HCT116 (cell line): ENCODE measurements around the gene KRT77. TPM values are rescaled to one million over a fixed set of nuclear protein-coding genes. Genes with fewer than 3 reads are reported as not detected.

Experiments used
- ATAC-seq: fragments of 200-7000 bp; cut with Tn5 transposase; 2 replicates; pipeline ENCODE4 v1.9.1; 2020; ENCODE audit warnings: mild to moderate bottlenecking, moderate library complexity
- BruUV-seq: library from RNA; stranded (reverse); fragments of 400-500 nt; replicated peaks from 2 replicates; lab custom pipeline; 2021; lab: Mats Ljungman, UMichigan
- CTCF ChIA-PET: fragments of 300-600 bp; sonication (Branson Sonifier 250); formaldehyde crosslinking; loops from one replicate; lab custom pipeline; 2021; ENCODE audit warnings: antibody characterized with exemption; lab: Charles Lee
- POLR2A ChIA-PET: fragments of 300-600, 350-600 bp; sonication (Branson Sonifier 250); formaldehyde crosslinking; loops from one replicate; lab custom pipeline; 2021; ENCODE audit warnings: antibody characterized with exemption; lab: Charles Lee
- RAD21 ChIA-PET, 2 experiments: fragments of 300-600 bp; sonication (Branson Sonifier 250); formaldehyde crosslinking; loops; one replicate each; lab custom pipeline; 2023; ENCODE audit warnings: low total read pairs in 2 of 2; ENCODE audit not compliant: uncharacterized antibody in 2 of 2, unreplicated experiment in 2 of 2, low non-redundant PET in 1 of 2; lab: Charles Lee
- DNase-seq: peaks from one replicate; pipeline ENCODE4 v3.0.0-alpha.2; 2010; ENCODE audit warnings: low read depth, low spot score
- H2AFZ ChIP-seq: fragments of 200-600 bp; shearing (Covaris generic), sonication (generic); 2 replicates; pipeline ENCODE4 v1.6.1; 2017; ENCODE audit warnings: low read depth, mixed run types, mixed read lengths, antibody characterized with exemption, low read length; ENCODE audit not compliant: poor library complexity, severe bottlenecking
- H3K27ac ChIP-seq: 2 replicates; pipeline ENCODE4 v1.5.1; 2012; ENCODE audit warnings: low read depth, low read length
- H3K27me3 ChIP-seq: fragments of 200-600 bp; sonication (generic); 2 replicates; pipeline ENCODE4 v1.6.1; 2016; ENCODE audit warnings: mixed run types, low read length, mixed read lengths; ENCODE audit not compliant: insufficient read depth
- H3K36me3 ChIP-seq, 2 experiments: fragments of 200-500 bp in 1 of 2; fragments of 200-600 bp in 1 of 2; sonication (Bioruptor generic) in 1 of 2; sonication (generic) in 1 of 2; 2 replicates each; pipeline versions ENCODE4 v1.5.1 to v1.6.1; 2014 to 2016; ENCODE audit warnings: low read length in 2 of 2, inconsistent platforms in 1 of 2, mixed read lengths in 1 of 2, mixed run types in 1 of 2; ENCODE audit not compliant: insufficient read depth in 2 of 2, control insufficient read depth in 1 of 2
- H3K4me1 ChIP-seq, 2 experiments: fragments of 200-600 bp in 1 of 2; sonication (generic) in 1 of 2; 2 replicates each; pipeline versions ENCODE4 v1.5.1 to v1.6.1; 2012 to 2017; ENCODE audit warnings: low read length in 2 of 2, inconsistent platforms in 1 of 2, mild to moderate bottlenecking in 1 of 2, mixed read lengths in 1 of 2, mixed run types in 1 of 2, moderate library complexity in 1 of 2; ENCODE audit not compliant: insufficient read depth in 2 of 2, control insufficient read depth in 1 of 2
- H3K4me2 ChIP-seq: fragments of 200-600 bp; sonication (generic); 2 replicates; pipeline ENCODE4 v1.6.1; 2017; ENCODE audit warnings: mixed run types, low read length, mixed read lengths
- H3K4me3 ChIP-seq, 2 experiments: fragments of 200-600 bp in 1 of 2; sonication (generic) in 1 of 2; replicated peaks in 1 of 2; 2 replicates each; pipeline ENCODE4 v1.5.1; 2011 to 2016; ENCODE audit warnings: low read length in 2 of 2, control low read depth in 1 of 2, low read depth in 1 of 2, mild to moderate bottlenecking in 1 of 2, mixed read lengths in 1 of 2, mixed run types in 1 of 2
- H3K79me2 ChIP-seq: fragments of 200-600 bp; sonication (generic); 2 replicates; pipeline ENCODE4 v1.6.1; 2017; ENCODE audit warnings: mild to moderate bottlenecking, mixed run types, low read length, moderate library complexity, mixed read lengths; ENCODE audit not compliant: insufficient read depth
- H3K9ac ChIP-seq: fragments of 200-600 bp; sonication (generic); 2 replicates; pipeline ENCODE4 v1.6.1; 2016; ENCODE audit warnings: low read length, mixed read lengths
- H3K9me2 ChIP-seq: fragments of 200-600 bp; sonication (generic), shearing (Covaris generic); 2 replicates; pipeline ENCODE4 v1.6.1; 2017; ENCODE audit warnings: mixed run types, mild to moderate bottlenecking, moderate library complexity; ENCODE audit not compliant: insufficient read depth
- H3K9me3 ChIP-seq, 2 experiments: fragments of 200-500 bp in 1 of 2; fragments of 200-600 bp in 1 of 2; sonication (Bioruptor generic) in 1 of 2; sonication (generic) in 1 of 2; 2 replicates each; pipeline ENCODE4 v1.6.1; 2014 to 2017; ENCODE audit warnings: low read length in 2 of 2, mixed read lengths in 2 of 2, inconsistent platforms in 1 of 2, low read depth in 1 of 2, mild to moderate bottlenecking in 1 of 2, mixed run types in 1 of 2, moderate library complexity in 1 of 2; ENCODE audit not compliant: control insufficient read depth in 1 of 2, insufficient read depth in 1 of 2
- H4K20me1 ChIP-seq: fragments of 200-600 bp; sonication (generic), shearing (Covaris generic); 2 replicates; pipeline ENCODE4 v1.6.1; 2017; ENCODE audit warnings: mixed run types, mild to moderate bottlenecking, moderate library complexity; ENCODE audit not compliant: insufficient read depth
- CBX3 ChIP-seq: IDR thresholded peaks from 2 replicates; pipeline ENCODE4 v1.6.1; 2012; ENCODE audit warnings: low read depth
- CTCF ChIP-seq, 3 experiments: fragments of 200-600 bp in 1 of 3; sonication (generic) in 1 of 3; IDR thresholded peaks in 2 of 3; conservative IDR thresholded peaks in 1 of 3; 2 replicates each; pipeline ENCODE4 v1.5.1; 2012 to 2017; ENCODE audit warnings: low read depth in 2 of 3, low read length in 2 of 3, antibody characterized with exemption in 1 of 3, borderline replicate concordance in 1 of 3, control low read depth in 1 of 3, mild to moderate bottlenecking in 1 of 3, mixed read lengths in 1 of 3, mixed run types in 1 of 3, moderate library complexity in 1 of 3; ENCODE audit not compliant: insufficient read depth in 1 of 3
- EGR1 ChIP-seq: IDR thresholded peaks from 2 replicates; pipeline ENCODE4 v1.6.1; 2012; ENCODE audit warnings: low read depth
- ELF1 ChIP-seq: IDR thresholded peaks from 2 replicates; pipeline ENCODE4 v1.6.1; 2012; ENCODE audit warnings: low read depth, borderline replicate concordance
- FOSL1 ChIP-seq: IDR thresholded peaks from 2 replicates; pipeline ENCODE4 v1.6.1; 2012; ENCODE audit warnings: low read depth
- MAX ChIP-seq: IDR thresholded peaks from 2 replicates; pipeline ENCODE4 v1.6.1; 2012
- POLR2A ChIP-seq: IDR thresholded peaks from 2 replicates; pipeline ENCODE4 v1.7.0; 2011; ENCODE audit warnings: borderline replicate concordance; ENCODE audit not compliant: insufficient read depth, insufficient read length; ENCODE audit errors: extremely low read depth
- POLR2AphosphoS5 ChIP-seq: IDR thresholded peaks from 2 replicates; pipeline ENCODE4 v1.6.1; 2011; ENCODE audit warnings: mild to moderate bottlenecking, low read depth, low read length, moderate library complexity
- TCF7L2 ChIP-seq: IDR thresholded peaks from 2 replicates; pipeline ENCODE4 v1.7.0; 2011; ENCODE audit warnings: borderline replicate concordance, inconsistent platforms; ENCODE audit not compliant: insufficient read depth, insufficient read length; ENCODE audit errors: extremely low read depth
- YY1 ChIP-seq: IDR thresholded peaks from 2 replicates; pipeline ENCODE4 v1.6.1; 2011; ENCODE audit warnings: low read length, low read depth, moderate library complexity, mild to moderate bottlenecking; ENCODE audit not compliant: insufficient replicate concordance; ENCODE audit errors: extremely low read depth
- ZFX ChIP-seq: fragments of 450-650 bp; IDR thresholded peaks from 2 replicates; pipeline ENCODE4 v1.6.1; 2017
- ZNF274 ChIP-seq: fragments of 200-500 bp; sonication (Bioruptor generic); IDR thresholded peaks from 2 replicates; pipeline ENCODE4 v1.6.1; 2014; ENCODE audit warnings: mild to moderate bottlenecking, low read depth, low read length, inconsistent platforms
- intact Hi-C: fragments of 100-400 bp; cut with micrococcal nuclease; formaldehyde crosslinking; loops from 2 replicates; pipeline ENCODE4 v1.10.0; 2022
- total RNA-seq: library from RNA; stranded (reverse); gene quantifications from one replicate; pipeline ENCODE4 v1.2.1, GENCODE V29; 2021; ENCODE audit not compliant: unreplicated experiment

The KRT77 gene
- total RNA-seq, 1 experiment from 2014 or later = not detected

- no peaks in the 10 kb centered on the region for H3K36me3 ChIP-seq
- no peak overlapping the region for H3K27ac ChIP-seq
- ATAC-seq (no peak), DNase-seq (no peak)
- H3K9ac ChIP-seq = no peak overlapping the region
- intact Hi-C loops = no loop called here
- H3K79me2 ChIP-seq = no peaks in the 10 kb centered on the region
- ChIA-PET RAD21 (no interaction called here), POLR2A (no interaction called here), CTCF (no interaction called here)
- peaks cover 2 to 17% of the 10 kb centered on the region in 2 experiments; a peak in 3 of 4 replicates for H3K4me1 ChIP-seq
- no peaks in the 10 kb centered on the region for H3K27me3 ChIP-seq
- no peaks in the 10 kb centered on the region for H3K9me3 ChIP-seq
- TF ChIP-seq POLR2A (no peak), ZNF274 (no peak), YY1 (no peak), CBX3 (no peak), CTCF (IDR thresholded peaks at IDR 0.05 in 2 of 3, conservative IDR thresholded peaks at IDR 0.05 in 1 of 3; ENCODE audit: borderline replicate concordance in 1 of 3, insufficient read depth in 1 of 3, low read depth in 2 of 3, low read length in 2 of 3) (no peak)
- no TSS peak for BruUV-seq
- H3K4me3 ChIP-seq = no peak overlapping the region
- H3K4me2 ChIP-seq = no peak overlapping the region
- H2AFZ ChIP-seq = no peak overlapping the region
- H4K20me1 ChIP-seq = no peaks in the 10 kb centered on the region
- H3K9me2 ChIP-seq = no peaks in the 10 kb centered on the region
Measured at GRCh38 chr12:52689239-52689638, 14.1 kb downstream of the KRT77 start.

GRCh38 chr12:52688481-52688880 is 14.8 kb downstream of the KRT77 start:
- ChIA-PET CTCF (interaction anchor here (1.6 kb wide), 1 partner anchor 177 kb away, joined by 3 read pairs; no protein-coding TSS in a partner anchor), POLR2A (no interaction called here), RAD21 (no interaction called here)
- H3K9ac ChIP-seq = no peak overlapping the region
- H3K9me3 ChIP-seq = no peaks in the 10 kb centered on the region
- H3K36me3 ChIP-seq = no peaks in the 10 kb centered on the region
- no peak overlapping the region for H3K4me3 ChIP-seq
- DNase-seq (no peak), ATAC-seq (no peak)
- no peak overlapping the region; the same call in 1 of the 2 replicates for H3K4me2 ChIP-seq
- peaks cover 2 to 17% of the 10 kb centered on the region in 2 experiments; a peak in 3 of 4 replicates for H3K4me1 ChIP-seq
- no peaks in the 10 kb centered on the region for H3K27me3 ChIP-seq
- no peaks in the 10 kb centered on the region for H3K9me2 ChIP-seq
- no peaks in the 10 kb centered on the region for H3K79me2 ChIP-seq
- BruUV-seq = no TSS peak
- intact Hi-C loops = no loop called here
- H3K27ac ChIP-seq = no peak overlapping the region
- no peaks in the 10 kb centered on the region for H4K20me1 ChIP-seq
- H2AFZ ChIP-seq = no peak overlapping the region
- TF ChIP-seq CTCF (IDR thresholded peaks at IDR 0.05 in 2 of 3, conservative IDR thresholded peaks at IDR 0.05 in 1 of 3; ENCODE audit: borderline replicate concordance in 1 of 3, insufficient read depth in 1 of 3, low read depth in 2 of 3, low read length in 2 of 3) (no peak), ELF1 (no peak), FOSL1 (no peak), ZFX (no peak), POLR2AphosphoS5 (no peak), MAX (no peak), TCF7L2 (no peak), EGR1 (no peak), ZNF274 (no peak)
